Caco-2 (cell line): Measurements from ENCODE around the gene DNAH8. TPM values are rescaled to one million over a fixed set of nuclear protein-coding genes. Genes with fewer than 3 reads are reported as not detected.

ENCODE experiments used
- BruUV-seq: library from RNA; stranded (reverse); fragments of 400-500 nt; replicated peaks from 2 replicates; lab custom pipeline; 2021; lab: Mats Ljungman, UMichigan
- CTCF ChIA-PET: fragments of 300-600 bp; sonication (Branson Sonifier 250); formaldehyde crosslinking; loops from one replicate; lab custom pipeline; 2022; ENCODE audit warnings: antibody characterized with exemption; lab: Charles Lee
- POLR2A ChIA-PET: fragments of 300-600 bp; sonication (Branson Sonifier 250); formaldehyde crosslinking; loops from one replicate; lab custom pipeline; 2022; ENCODE audit warnings: antibody characterized with exemption; lab: Charles Lee
- DNase-seq, 2 experiments: peaks; one replicate each; pipeline versions ENCODE4 v3.0.0 to v3.0.0-alpha.2; 2020 to 2022
- H3K27me3 ChIP-seq: replicated peaks from 2 replicates; pipeline ENCODE4 v1.6.0; 2011; ENCODE audit warnings: low read length; ENCODE audit not compliant: control insufficient read depth, insufficient read depth
- H3K36me3 ChIP-seq: 2 replicates; pipeline ENCODE4 v1.5.1; 2011; ENCODE audit warnings: low read length; ENCODE audit not compliant: control insufficient read depth, insufficient read depth
- H3K4me1 ChIP-seq: fragments of 250-450 bp; sonication (Bioruptor Pico); 2 replicates; pipeline ENCODE4 v1.5.1; 2020; ENCODE audit warnings: mild to moderate bottlenecking
- H3K4me3 ChIP-seq: 2 replicates; pipeline ENCODE4 v1.5.1; 2011; ENCODE audit warnings: low read depth, mild to moderate bottlenecking, control low read depth, low read length
- H3K9me3 ChIP-seq: fragments of 250-450 bp; sonication (Bioruptor Pico); 2 replicates; pipeline ENCODE4 v1.5.1; 2020; ENCODE audit warnings: mild to moderate bottlenecking, moderate library complexity
- H3K27ac Mint-ChIP-seq: one replicate; pipeline ENCODE4 v1.8.0; 2022; ENCODE audit warnings: mixed read lengths; ENCODE audit not compliant: unreplicated experiment
- H3K27me3 Mint-ChIP-seq: one replicate; pipeline ENCODE4 v1.8.0; 2022; ENCODE audit warnings: mixed read lengths; ENCODE audit not compliant: insufficient read depth, unreplicated experiment
- H3K36me3 Mint-ChIP-seq: one replicate; pipeline ENCODE4 v1.8.0; 2022; ENCODE audit warnings: mild to moderate bottlenecking, mixed read lengths; ENCODE audit not compliant: insufficient read depth, unreplicated experiment
- H3K4me1 Mint-ChIP-seq: one replicate; pipeline ENCODE4 v1.8.0; 2022; ENCODE audit warnings: low read depth, mixed read lengths; ENCODE audit not compliant: unreplicated experiment
- H3K4me3 Mint-ChIP-seq: one replicate; pipeline ENCODE4 v1.8.0; 2022; ENCODE audit warnings: mild to moderate bottlenecking, moderate library complexity, mixed read lengths; ENCODE audit not compliant: unreplicated experiment
- H3K9me3 Mint-ChIP-seq: one replicate; pipeline ENCODE4 v1.8.0; 2022; ENCODE audit warnings: mixed read lengths; ENCODE audit not compliant: unreplicated experiment
- intact Hi-C: fragments of 100-400 bp; cut with micrococcal nuclease; formaldehyde crosslinking; loops from one replicate; pipeline ENCODE4 v1.10.0; 2022; ENCODE audit not compliant: unreplicated experiment
- total RNA-seq: library from RNA; stranded (reverse); gene quantifications from 2 replicates; pipeline ENCODE4 v1.2.3, GENCODE V29; 2022
- TF ChIP-seq, protein P1 (sequence below), 2 experiments: fragments of 200-600 bp in 1 of 2; IDR thresholded peaks; 1 replicate in 1 of 2; 2 replicates in 1 of 2; pipeline versions ENCODE4 v1.5.1 to v1.8.0; 2011 to 2022; ENCODE audit warnings: antibody characterized with exemption in 1 of 2, control low read depth in 1 of 2, inconsistent platforms in 1 of 2, low read depth in 1 of 2, low read length in 1 of 2, mild to moderate bottlenecking in 1 of 2, moderate library complexity in 1 of 2; ENCODE audit not compliant: insufficient read depth in 1 of 2, severe bottlenecking in 1 of 2, unreplicated experiment in 1 of 2

Gene DNAH8
- total RNA-seq, 1 experiment from 2014 or later, result not detected

DNA sequence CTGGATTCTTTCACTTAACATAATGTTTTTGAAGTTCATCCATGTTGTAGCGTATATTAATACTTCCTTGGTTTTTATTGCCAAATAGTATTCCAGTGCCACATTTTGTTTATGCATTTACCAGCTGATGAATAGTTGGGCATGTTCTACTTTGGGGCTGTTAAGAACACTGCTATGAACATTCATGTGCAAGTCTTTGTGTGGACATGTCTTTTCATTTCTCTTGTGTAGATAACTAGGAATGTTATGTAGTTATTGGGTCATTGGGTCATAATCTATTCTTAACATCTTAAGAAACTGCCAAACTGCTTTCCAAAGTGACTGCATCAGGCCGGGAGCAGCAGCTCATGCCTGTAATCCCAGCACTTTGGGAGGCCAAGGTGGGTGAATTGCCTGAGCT, 289.7 kb downstream of the DNAH8 start:
- ChIA-PET POLR2A (no interaction called here), CTCF (no interaction called here)
- Mint-ChIP-seq H3K9me3 (no peaks in the 10 kb centered on the region), H3K4me3 (no peak overlapping the region), H3K27me3 (peaks cover 6% of the 10 kb centered on the region), H3K36me3 (no peaks in the 10 kb centered on the region), H3K4me1 (peaks cover 19% of the 10 kb centered on the region), H3K27ac (no peak overlapping the region)
- no peaks in the 10 kb centered on the region for H3K9me3 ChIP-seq
- TF ChIP-seq, protein P1, sequence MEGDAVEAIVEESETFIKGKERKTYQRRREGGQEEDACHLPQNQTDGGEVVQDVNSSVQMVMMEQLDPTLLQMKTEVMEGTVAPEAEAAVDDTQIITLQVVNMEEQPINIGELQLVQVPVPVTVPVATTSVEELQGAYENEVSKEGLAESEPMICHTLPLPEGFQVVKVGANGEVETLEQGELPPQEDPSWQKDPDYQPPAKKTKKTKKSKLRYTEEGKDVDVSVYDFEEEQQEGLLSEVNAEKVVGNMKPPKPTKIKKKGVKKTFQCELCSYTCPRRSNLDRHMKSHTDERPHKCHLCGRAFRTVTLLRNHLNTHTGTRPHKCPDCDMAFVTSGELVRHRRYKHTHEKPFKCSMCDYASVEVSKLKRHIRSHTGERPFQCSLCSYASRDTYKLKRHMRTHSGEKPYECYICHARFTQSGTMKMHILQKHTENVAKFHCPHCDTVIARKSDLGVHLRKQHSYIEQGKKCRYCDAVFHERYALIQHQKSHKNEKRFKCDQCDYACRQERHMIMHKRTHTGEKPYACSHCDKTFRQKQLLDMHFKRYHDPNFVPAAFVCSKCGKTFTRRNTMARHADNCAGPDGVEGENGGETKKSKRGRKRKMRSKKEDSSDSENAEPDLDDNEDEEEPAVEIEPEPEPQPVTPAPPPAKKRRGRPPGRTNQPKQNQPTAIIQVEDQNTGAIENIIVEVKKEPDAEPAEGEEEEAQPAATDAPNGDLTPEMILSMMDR (IDR thresholded peaks at IDR 0.05; ENCODE audit: insufficient read depth in 1 of 2, low read depth in 1 of 2, low read length in 1 of 2, severe bottlenecking in 1 of 2, unreplicated experiment in 1 of 2), result no peak
- peaks cover 16% of the 10 kb centered on the region for H3K4me1 ChIP-seq
- intact Hi-C loops, result no loop called here
- no peak for DNase-seq
- no peak overlapping the region for H3K4me3 ChIP-seq
- no peaks in the 10 kb centered on the region for H3K27me3 ChIP-seq
- no peaks in the 10 kb centered on the region for H3K36me3 ChIP-seq
- BruUV-seq, result no TSS peak

DNA sequence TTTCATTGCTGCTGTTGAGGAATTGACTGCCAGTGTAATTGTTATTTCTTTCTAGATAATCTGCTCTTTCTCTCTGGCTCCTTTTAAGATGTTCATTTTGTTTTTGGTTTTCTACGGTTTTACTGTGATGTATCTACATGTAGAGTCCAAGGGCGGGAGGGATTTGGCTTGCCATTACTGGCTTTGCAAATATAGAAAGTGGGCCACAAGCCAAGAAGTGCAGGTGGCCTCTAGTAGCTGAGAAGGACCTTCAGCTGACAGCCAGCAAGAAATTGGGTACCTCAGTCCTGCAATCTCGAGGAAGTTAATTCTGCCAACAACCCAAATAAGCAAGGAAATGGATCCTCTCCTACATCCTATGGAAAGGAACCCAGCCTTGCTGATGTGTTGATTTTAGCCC, 290.7 kb downstream of the DNAH8 start:
- Mint-ChIP-seq H3K27ac (no peak overlapping the region), H3K9me3 (no peaks in the 10 kb centered on the region), H3K27me3 (peaks cover 6% of the 10 kb centered on the region), H3K36me3 (no peaks in the 10 kb centered on the region), H3K4me1 (peaks cover 19% of the 10 kb centered on the region), H3K4me3 (no peak overlapping the region)
- Histone ChIP-seq H3K9me3 (no peaks in the 10 kb centered on the region), H3K27me3 (no peaks in the 10 kb centered on the region), H3K4me1 (peaks cover 21% of the 10 kb centered on the region), H3K4me3 (no peak overlapping the region), H3K36me3 (no peaks in the 10 kb centered on the region)
- ChIA-PET POLR2A (no interaction called here), CTCF (no interaction called here)
- intact Hi-C loops, result no loop called here
- no peak for DNase-seq
- BruUV-seq, result no TSS peak
- TF ChIP-seq, protein P1 (IDR thresholded peaks at IDR 0.05; ENCODE audit: insufficient read depth in 1 of 2, low read depth in 1 of 2, low read length in 1 of 2, severe bottlenecking in 1 of 2, unreplicated experiment in 1 of 2), result no peak

DNA sequence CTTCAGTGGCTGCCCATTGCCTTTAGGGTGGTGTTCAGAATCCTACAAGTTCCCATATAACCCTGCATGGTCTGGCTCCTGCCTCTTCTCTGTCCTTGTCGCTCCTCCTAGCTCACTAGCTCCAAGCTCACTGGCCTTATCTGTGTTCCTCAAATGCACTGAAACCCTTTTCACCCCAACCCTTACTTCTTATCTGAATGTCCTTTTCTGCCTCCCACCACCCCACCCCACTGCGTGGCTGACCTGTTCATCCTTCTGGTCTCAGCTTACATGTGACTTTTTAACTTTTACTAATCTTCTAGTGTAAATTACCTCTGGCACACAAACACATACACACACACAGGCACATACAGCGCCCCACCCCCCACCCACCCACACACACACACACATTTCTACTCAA, 292.5 kb downstream of the DNAH8 start:
- Mint-ChIP-seq H3K4me1 (peaks cover 19% of the 10 kb centered on the region), H3K4me3 (no peak overlapping the region), H3K27ac (no peak overlapping the region), H3K9me3 (no peaks in the 10 kb centered on the region), H3K27me3 (no peaks in the 10 kb centered on the region), H3K36me3 (no peaks in the 10 kb centered on the region)
- Histone ChIP-seq H3K9me3 (no peaks in the 10 kb centered on the region), H3K4me3 (no peak overlapping the region), H3K4me1 (peaks cover 21% of the 10 kb centered on the region), H3K36me3 (no peaks in the 10 kb centered on the region), H3K27me3 (no peaks in the 10 kb centered on the region)
- ChIA-PET CTCF (no interaction called here), POLR2A (no interaction called here)
- BruUV-seq, result no TSS peak
- TF ChIP-seq, protein P1 (IDR thresholded peaks at IDR 0.05; ENCODE audit: insufficient read depth in 1 of 2, low read depth in 1 of 2, low read length in 1 of 2, severe bottlenecking in 1 of 2, unreplicated experiment in 1 of 2), result no peak
- DNase-seq, result no peak
- intact Hi-C loops, result no loop called here
